Measurements from ENCODE around the gene ANKS1B. TPM values are rescaled to one million over a fixed set of nuclear protein-coding genes. Genes with fewer than 3 reads are reported as not detected.

Gene ANKS1B
- total RNA-seq, 4 donors from 2014 or later, result 14.0 to 38.4 (median 28.6) TPM

DNA sequence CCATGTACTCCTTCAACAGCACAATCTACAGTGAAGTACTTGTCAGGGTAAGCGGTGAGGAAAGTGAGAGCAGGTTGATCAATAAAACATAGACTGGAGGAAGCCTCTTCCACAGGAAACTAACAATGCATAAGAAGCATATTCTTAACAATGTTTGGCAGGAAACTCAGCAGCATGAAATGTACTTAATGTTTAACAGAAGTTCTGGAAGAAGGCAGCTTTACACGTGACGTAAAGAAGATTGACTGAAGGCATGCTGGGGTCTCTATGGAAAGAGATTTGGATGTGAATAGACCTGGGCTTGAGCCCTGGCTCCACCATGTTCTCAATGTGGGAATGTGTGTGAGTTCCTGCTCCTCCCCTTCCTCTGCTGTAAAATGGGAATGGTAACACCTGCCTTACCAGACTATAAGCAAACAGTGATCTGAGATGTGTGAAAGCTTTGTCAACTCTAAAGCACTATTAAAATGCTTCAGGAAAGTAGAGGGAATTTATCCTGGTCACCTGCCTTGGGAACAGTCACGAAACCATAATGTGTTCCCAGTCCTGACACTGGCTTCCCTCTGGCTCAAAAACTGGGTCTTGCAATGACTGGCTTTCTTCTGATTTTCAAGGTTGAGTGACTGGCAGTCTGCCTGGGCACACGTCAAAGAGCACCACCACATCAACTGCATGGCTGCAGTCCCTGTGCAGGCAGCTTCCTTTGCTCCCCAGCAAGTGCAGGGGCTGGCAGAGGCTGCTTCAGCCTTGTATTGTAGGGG lies 955.0 kb downstream of the ANKS1B start:
- Histone ChIP-seq H3K4me1 (no peaks in the 10 kb centered on the region), H3K27ac (no peak overlapping the region), H3K9me3 (no peaks in the 10 kb centered on the region), H3K36me3 (no peaks in the 10 kb centered on the region), H3K27me3 (no peaks in the 10 kb centered on the region), H3K4me3 (no peak overlapping the region)
- TF ChIP-seq EP300 (IDR thresholded peaks at IDR 0.05), result no peak
- TF ChIP-seq POLR2A (IDR thresholded peaks at IDR 0.05), result no peak
- TF ChIP-seq, protein P1, sequence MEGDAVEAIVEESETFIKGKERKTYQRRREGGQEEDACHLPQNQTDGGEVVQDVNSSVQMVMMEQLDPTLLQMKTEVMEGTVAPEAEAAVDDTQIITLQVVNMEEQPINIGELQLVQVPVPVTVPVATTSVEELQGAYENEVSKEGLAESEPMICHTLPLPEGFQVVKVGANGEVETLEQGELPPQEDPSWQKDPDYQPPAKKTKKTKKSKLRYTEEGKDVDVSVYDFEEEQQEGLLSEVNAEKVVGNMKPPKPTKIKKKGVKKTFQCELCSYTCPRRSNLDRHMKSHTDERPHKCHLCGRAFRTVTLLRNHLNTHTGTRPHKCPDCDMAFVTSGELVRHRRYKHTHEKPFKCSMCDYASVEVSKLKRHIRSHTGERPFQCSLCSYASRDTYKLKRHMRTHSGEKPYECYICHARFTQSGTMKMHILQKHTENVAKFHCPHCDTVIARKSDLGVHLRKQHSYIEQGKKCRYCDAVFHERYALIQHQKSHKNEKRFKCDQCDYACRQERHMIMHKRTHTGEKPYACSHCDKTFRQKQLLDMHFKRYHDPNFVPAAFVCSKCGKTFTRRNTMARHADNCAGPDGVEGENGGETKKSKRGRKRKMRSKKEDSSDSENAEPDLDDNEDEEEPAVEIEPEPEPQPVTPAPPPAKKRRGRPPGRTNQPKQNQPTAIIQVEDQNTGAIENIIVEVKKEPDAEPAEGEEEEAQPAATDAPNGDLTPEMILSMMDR (IDR thresholded peaks at IDR 0.05), result no peak
- DNase-seq (ENCODE audit: low spot score in 2 of 2), result no peak
- 54 to 58% methylated on average over 5 of the region's 5 CpGs for WGBS, 2 donors

GRCh38 chr12:99027461-99027860 lies 957.3 kb downstream of the ANKS1B start:
- H3K4me3 ChIP-seq, result no peak overlapping the region
- no peaks in the 10 kb centered on the region for H3K9me3 ChIP-seq
- H3K36me3 ChIP-seq, result no peaks in the 10 kb centered on the region
- WGBS, 2 donors, result 56 to 69% methylated on average over 2 of the region's 2 CpGs
- no peak for DNase-seq (ENCODE audit: low spot score in 2 of 2)
- no peak overlapping the region for H3K27ac ChIP-seq
- no peaks in the 10 kb centered on the region for H3K27me3 ChIP-seq
- TF ChIP-seq EP300 (IDR thresholded peaks at IDR 0.05) (no peak), POLR2A (IDR thresholded peaks at IDR 0.05) (no peak)
- TF ChIP-seq, protein P1 (IDR thresholded peaks at IDR 0.05), result no peak
- H3K4me1 ChIP-seq, result no peaks in the 10 kb centered on the region

- Histone ChIP-seq H3K36me3 (no peaks in the 10 kb centered on the region), H3K27me3 (no peaks in the 10 kb centered on the region), H3K27ac (no peak overlapping the region), H3K4me1 (no peaks in the 10 kb centered on the region), H3K9me3 (no peaks in the 10 kb centered on the region), H3K4me3 (no peak overlapping the region)
- TF ChIP-seq POLR2A (IDR thresholded peaks at IDR 0.05), result no peak
- no peak for TF ChIP-seq EP300 (IDR thresholded peaks at IDR 0.05)
- TF ChIP-seq, protein P1 (IDR thresholded peaks at IDR 0.05), result no peak
- WGBS, 2 donors, result 35 to 38% methylated on average over 2 of the region's 2 CpGs
- no peak for DNase-seq (ENCODE audit: low spot score in 2 of 2)
Observed at GRCh38 chr12:99027055-99027393, 957.7 kb downstream of the ANKS1B start.

DNA sequence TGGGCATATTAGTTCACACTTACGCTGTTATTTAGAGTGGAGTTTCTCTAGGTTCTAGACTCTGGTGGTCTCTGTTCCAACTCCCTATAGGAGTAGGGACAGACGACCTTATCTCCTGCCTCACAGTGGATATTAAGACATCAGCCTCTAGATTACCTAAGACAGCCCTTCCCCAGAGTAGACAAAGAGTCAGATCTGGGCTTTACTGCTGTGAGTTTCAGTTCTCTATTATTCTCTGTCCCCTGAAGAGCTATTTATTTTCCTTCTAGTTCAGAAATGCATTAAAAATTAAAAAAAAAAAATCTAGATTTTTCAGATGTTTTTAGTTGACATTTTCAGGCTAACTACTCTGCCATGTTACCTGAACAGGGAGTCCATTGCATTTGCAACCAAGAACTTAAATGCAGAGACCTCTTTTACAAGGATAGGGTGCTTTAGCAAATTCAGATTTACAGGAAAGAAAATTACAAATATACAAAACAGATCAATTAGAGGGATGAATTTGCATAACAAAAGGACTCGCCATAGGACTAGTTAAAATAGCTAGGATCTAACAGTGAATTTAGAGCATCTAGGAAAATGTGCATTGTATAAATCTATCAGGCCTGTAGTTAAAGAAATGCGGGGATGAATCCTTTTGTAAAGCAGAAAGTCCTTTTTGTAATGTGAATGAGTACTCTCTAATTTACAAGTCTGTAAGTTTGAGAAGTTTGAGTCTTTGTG lies 958.2 kb downstream of the ANKS1B start:
- Histone ChIP-seq H3K9me3 (no peaks in the 10 kb centered on the region), H3K27me3 (no peaks in the 10 kb centered on the region), H3K4me3 (no peak overlapping the region), H3K4me1 (no peaks in the 10 kb centered on the region), H3K36me3 (no peaks in the 10 kb centered on the region), H3K27ac (no peak overlapping the region)
- TF ChIP-seq, protein P1 (IDR thresholded peaks at IDR 0.05), result no peak
- TF ChIP-seq POLR2A (IDR thresholded peaks at IDR 0.05) (no peak), EP300 (IDR thresholded peaks at IDR 0.05) (no peak)
- WGBS, 2 donors, result 83 to 86% methylated on average over 4 of the region's 4 CpGs
- DNase-seq (ENCODE audit: low spot score in 2 of 2), result no peak

DNA sequence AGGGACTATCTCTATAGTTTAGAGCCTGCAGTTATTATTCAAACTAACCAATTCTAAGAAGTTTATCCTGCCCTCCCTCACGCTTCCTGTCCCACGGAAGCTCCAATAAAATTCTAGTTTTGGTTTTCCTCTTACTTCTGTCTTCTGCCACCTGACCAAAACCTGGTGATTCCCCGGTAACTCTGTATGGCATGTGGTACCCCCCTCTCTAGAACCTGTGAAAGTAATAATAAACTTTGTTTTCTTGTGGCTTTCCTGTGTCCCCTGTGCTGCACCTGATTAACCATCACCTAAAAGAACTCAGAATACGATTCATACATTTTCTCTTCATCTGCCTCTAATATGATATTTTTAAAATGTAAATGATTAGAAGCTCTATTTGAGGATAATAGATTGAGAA lies 959.9 kb downstream of the ANKS1B start:
- Histone ChIP-seq H3K36me3 (no peaks in the 10 kb centered on the region), H3K4me3 (no peak overlapping the region), H3K27me3 (no peaks in the 10 kb centered on the region), H3K9me3 (no peaks in the 10 kb centered on the region), H3K27ac (no peak overlapping the region), H3K4me1 (no peaks in the 10 kb centered on the region)
- DNase-seq (ENCODE audit: low spot score in 2 of 2), result no peak
- TF ChIP-seq, protein P1 (IDR thresholded peaks at IDR 0.05), result no peak
- TF ChIP-seq POLR2A (IDR thresholded peaks at IDR 0.05) (no peak), EP300 (IDR thresholded peaks at IDR 0.05) (no peak)
- WGBS, 2 donors, result 93 to 97% methylated on average over 4 of the region's 4 CpGs
